ENCODE results near the gene TPTE2.

DNA sequence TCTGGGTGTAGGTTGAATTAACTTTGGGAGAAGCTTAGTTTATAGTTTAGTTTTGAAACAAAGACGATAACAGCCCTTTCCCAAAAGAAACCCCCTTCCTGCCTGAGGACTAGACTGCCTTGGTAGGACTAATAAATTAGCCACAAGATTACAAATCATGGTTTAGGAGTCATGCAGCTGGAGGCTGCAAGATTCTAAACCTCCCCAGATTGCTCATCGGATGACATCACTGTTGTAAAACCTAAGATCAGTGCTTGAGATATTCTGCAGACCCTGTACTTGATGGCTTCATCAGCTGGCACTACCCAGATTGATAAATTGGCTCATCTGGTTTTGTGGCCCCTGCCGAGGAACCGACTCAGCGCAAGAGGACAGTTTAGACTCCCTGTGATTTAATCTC is 36.2 kb upstream of the TPTE2 start:
- TF ChIP-seq, protein P1, sequence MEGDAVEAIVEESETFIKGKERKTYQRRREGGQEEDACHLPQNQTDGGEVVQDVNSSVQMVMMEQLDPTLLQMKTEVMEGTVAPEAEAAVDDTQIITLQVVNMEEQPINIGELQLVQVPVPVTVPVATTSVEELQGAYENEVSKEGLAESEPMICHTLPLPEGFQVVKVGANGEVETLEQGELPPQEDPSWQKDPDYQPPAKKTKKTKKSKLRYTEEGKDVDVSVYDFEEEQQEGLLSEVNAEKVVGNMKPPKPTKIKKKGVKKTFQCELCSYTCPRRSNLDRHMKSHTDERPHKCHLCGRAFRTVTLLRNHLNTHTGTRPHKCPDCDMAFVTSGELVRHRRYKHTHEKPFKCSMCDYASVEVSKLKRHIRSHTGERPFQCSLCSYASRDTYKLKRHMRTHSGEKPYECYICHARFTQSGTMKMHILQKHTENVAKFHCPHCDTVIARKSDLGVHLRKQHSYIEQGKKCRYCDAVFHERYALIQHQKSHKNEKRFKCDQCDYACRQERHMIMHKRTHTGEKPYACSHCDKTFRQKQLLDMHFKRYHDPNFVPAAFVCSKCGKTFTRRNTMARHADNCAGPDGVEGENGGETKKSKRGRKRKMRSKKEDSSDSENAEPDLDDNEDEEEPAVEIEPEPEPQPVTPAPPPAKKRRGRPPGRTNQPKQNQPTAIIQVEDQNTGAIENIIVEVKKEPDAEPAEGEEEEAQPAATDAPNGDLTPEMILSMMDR (IDR thresholded peaks at IDR 0.05) = no peak
- TF ChIP-seq POLR2A (IDR thresholded peaks at IDR 0.05) = no peak

All from right lobe of liver (tissue), 4 donors.